IPS-20b (cell line): ENCODE data around the gene POLH.
"Not testable (repeated sequence)": the region's sequence is repeated elsewhere in the genome, so short reads cannot be mapped to it uniquely, and the experiment has no call there.

Experiments used
- H3K27ac ChIP-seq: one replicate; pipeline ENCODE4 v1.5.1; 2013; ENCODE audit warnings: low read length
- H3K27me3 ChIP-seq: 2 replicates; pipeline ENCODE4 v1.6.1; 2013; ENCODE audit warnings: mild to moderate bottlenecking, low read length, inconsistent platforms; ENCODE audit not compliant: insufficient read depth
- H3K36me3 ChIP-seq: 2 replicates; pipeline ENCODE4 v1.6.1; 2013; ENCODE audit warnings: low read depth, mild to moderate bottlenecking, inconsistent platforms, low read length, moderate library complexity; ENCODE audit not compliant: insufficient read depth
- H3K4me1 ChIP-seq: 2 replicates; pipeline ENCODE4 v1.6.1; 2013; ENCODE audit warnings: mild to moderate bottlenecking, control low read depth, inconsistent platforms, low read length, moderate library complexity; ENCODE audit not compliant: insufficient read depth
- H3K4me3 ChIP-seq: 2 replicates; pipeline ENCODE4 v1.5.1; 2013; ENCODE audit warnings: mild to moderate bottlenecking, low read length, inconsistent platforms
- H3K9ac ChIP-seq: 2 replicates; pipeline ENCODE4 v1.6.1; 2013; ENCODE audit warnings: low read depth, mild to moderate bottlenecking, inconsistent platforms, low read length, moderate library complexity
- H3K9me3 ChIP-seq: 2 replicates; pipeline ENCODE4 v1.6.1; 2013; ENCODE audit warnings: mild to moderate bottlenecking, low read depth, low read length, inconsistent platforms; ENCODE audit not compliant: insufficient read depth

POLH gene

GRCh38 chr6:43636308-43636659 is 60.3 kb downstream of the POLH start:
- peak overlapping the region; percentile 96 for H3K4me3 ChIP-seq
- peak overlapping the region; percentile 22 for H3K27ac ChIP-seq
- peaks cover 2% of the 10 kb centered on the region; the same call in 1 of the 2 replicates for H3K4me1 ChIP-seq
- H3K36me3 ChIP-seq: peaks cover 38% of the 10 kb centered on the region
- no peaks in the 10 kb centered on the region for H3K9me3 ChIP-seq
- peak overlapping the region; percentile 92; the same call in 1 of the 2 replicates for H3K9ac ChIP-seq
- no peaks in the 10 kb centered on the region for H3K27me3 ChIP-seq

GRCh38 chr6:43639984-43640800 is 64.2 kb downstream of the POLH start:
- no peaks in the 10 kb centered on the region for H3K27me3 ChIP-seq
- H3K36me3 ChIP-seq: peaks cover 52% of the 10 kb centered on the region
- no peaks in the 10 kb centered on the region for H3K9me3 ChIP-seq
- H3K4me1 ChIP-seq: peaks cover 2% of the 10 kb centered on the region; the same call in 1 of the 2 replicates
- no peak overlapping the region for H3K27ac ChIP-seq
- no peak overlapping the region for H3K4me3 ChIP-seq
- no peak overlapping the region for H3K9ac ChIP-seq

- Histone ChIP-seq H3K9ac (peak within 1 kb of the TSS; percentile 65; the same call in 1 of the 2 replicates), H3K9me3 (no peaks in the 10 kb centered on the region), H3K4me3 (peak within 1 kb of the TSS; percentile 78), H3K36me3 (peaks cover 25% of the 10 kb centered on the region), H3K4me1 (no peaks in the 10 kb centered on the region), H3K27me3 (no peaks in the 10 kb centered on the region), H3K27ac (no peak within 1 kb of the TSS)
These were observed 69.1 kb downstream of the POLH start, which contains the start of gene RSPH9 for GRCh38 chr6:43644940-43645612. RSPH9 (plus strand) TSS chr6:43645036; CDS start chr6:43645099, 63 bp downstream.

- Histone ChIP-seq H3K27me3 (no peaks in the 10 kb centered on the region), H3K4me3 (peak overlapping the region; percentile 78), H3K9ac (peak overlapping the region; percentile 65; the same call in 1 of the 2 replicates), H3K4me1 (no peaks in the 10 kb centered on the region), H3K9me3 (no peaks in the 10 kb centered on the region), H3K36me3 (peaks cover 20% of the 10 kb centered on the region), H3K27ac (no peak overlapping the region)
These were observed 69.6 kb downstream of the POLH start for GRCh38 chr6:43645613-43645964.

- no peaks in the 10 kb centered on the region for H3K27me3 ChIP-seq
- no peaks in the 10 kb centered on the region for H3K9me3 ChIP-seq
- H3K9ac ChIP-seq: no peak overlapping the region
- no peak overlapping the region for H3K4me3 ChIP-seq
- peaks cover under 1% of the 10 kb centered on the region; the same call in 1 of the 2 replicates for H3K36me3 ChIP-seq
- H3K27ac ChIP-seq: no peak overlapping the region
- no peaks in the 10 kb centered on the region for H3K4me1 ChIP-seq
These were observed 71.6 kb downstream of the POLH start for GRCh38 chr6:43647613-43648012.

- no peaks in the 10 kb centered on the region for H3K27me3 ChIP-seq
- H3K9ac ChIP-seq: no peak overlapping the region
- no peaks in the 10 kb centered on the region for H3K4me1 ChIP-seq
- H3K4me3 ChIP-seq: no peak overlapping the region
- no peak overlapping the region for H3K27ac ChIP-seq
- H3K9me3 ChIP-seq: no peaks in the 10 kb centered on the region
- H3K36me3 ChIP-seq: no peaks in the 10 kb centered on the region
These were observed 72.3 kb downstream of the POLH start for GRCh38 chr6:43648248-43648647.

- H3K4me3 ChIP-seq, H3K36me3 ChIP-seq, H3K27me3 ChIP-seq, H3K27ac ChIP-seq, H3K9me3 ChIP-seq, H3K4me1 ChIP-seq, H3K9ac ChIP-seq: not testable (repeated sequence)
These were observed 76.8 kb downstream of the POLH start for GRCh38 chr6:43652822-43653221.

- H3K27me3 ChIP-seq: no peaks in the 10 kb centered on the region
- no peak overlapping the region for H3K4me3 ChIP-seq
- no peak overlapping the region for H3K27ac ChIP-seq
- no peaks in the 10 kb centered on the region for H3K9me3 ChIP-seq
- no peak overlapping the region for H3K9ac ChIP-seq
- H3K4me1 ChIP-seq: no peaks in the 10 kb centered on the region
- no peaks in the 10 kb centered on the region for H3K36me3 ChIP-seq
These were observed 81.3 kb downstream of the POLH start for GRCh38 chr6:43657221-43657802.

- Histone ChIP-seq H3K27ac (no peak overlapping the region), H3K27me3 (no peaks in the 10 kb centered on the region), H3K9me3 (no peaks in the 10 kb centered on the region), H3K36me3 (no peaks in the 10 kb centered on the region), H3K9ac (no peak overlapping the region), H3K4me1 (no peaks in the 10 kb centered on the region), H3K4me3 (no peak overlapping the region)
These were observed 82.2 kb downstream of the POLH start for GRCh38 chr6:43658161-43658560.

GRCh38 chr6:43662948-43663347 is 87.0 kb downstream of the POLH start:
- not testable (repeated sequence) for H3K27me3 ChIP-seq, H3K36me3 ChIP-seq, H3K27ac ChIP-seq, H3K4me3 ChIP-seq, H3K9me3 ChIP-seq, H3K9ac ChIP-seq, H3K4me1 ChIP-seq
